HG02884 (cell line): ENCODE results near the gene PODXL.
A peak's percentile ranks its signal among the peaks of the same experiment; 100 is the strongest.
"Not testable (repeated sequence)": the region's sequence is repeated elsewhere in the genome, so short reads cannot be mapped to it uniquely, and the experiment has no call there.

Experiments
- ATAC-seq: cut with Tn5 transposase; IDR thresholded peaks from one replicate; pipeline ENCODE4 v1.9.1; 2021; ENCODE audit warnings: mild to moderate bottlenecking, moderate library complexity; ENCODE audit not compliant: unreplicated experiment

The PODXL gene

DNA sequence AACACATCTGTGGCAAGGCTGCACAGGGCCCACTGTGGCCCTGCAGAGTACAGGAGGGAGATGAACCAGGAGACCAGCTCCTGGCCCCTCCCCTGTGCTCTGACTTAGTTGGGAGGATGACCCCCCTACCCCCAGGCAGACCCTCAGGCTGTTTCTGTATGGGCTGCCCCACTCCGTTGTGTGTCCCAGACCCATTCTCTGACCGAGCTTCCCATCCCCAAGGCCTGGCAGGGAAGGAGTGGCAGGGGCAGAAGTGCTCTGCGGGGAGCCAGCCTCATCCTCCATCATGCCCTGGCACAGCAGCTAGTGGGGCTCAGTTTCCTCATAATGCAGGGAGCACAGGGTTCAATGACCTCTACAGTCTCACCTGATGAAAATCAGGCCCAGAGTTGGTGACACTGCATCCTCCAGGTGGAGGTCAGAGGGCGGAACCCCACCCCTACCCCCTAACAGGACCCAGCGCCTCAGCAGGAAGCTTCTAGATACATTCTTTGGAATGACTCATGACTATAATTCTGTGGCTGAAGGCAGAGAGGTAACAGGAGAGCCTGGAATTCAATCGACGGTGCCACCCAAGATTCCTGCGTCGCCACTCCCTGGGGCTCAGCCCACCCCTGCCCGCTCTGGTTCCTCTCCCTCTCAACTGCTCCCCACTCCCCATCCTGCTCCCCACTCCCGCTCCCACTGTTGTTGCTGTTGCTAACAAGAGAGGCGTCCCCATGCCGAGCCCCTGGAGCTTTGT, 18.2 kb downstream of the PODXL start:
- no peak for ATAC-seq

DNA sequence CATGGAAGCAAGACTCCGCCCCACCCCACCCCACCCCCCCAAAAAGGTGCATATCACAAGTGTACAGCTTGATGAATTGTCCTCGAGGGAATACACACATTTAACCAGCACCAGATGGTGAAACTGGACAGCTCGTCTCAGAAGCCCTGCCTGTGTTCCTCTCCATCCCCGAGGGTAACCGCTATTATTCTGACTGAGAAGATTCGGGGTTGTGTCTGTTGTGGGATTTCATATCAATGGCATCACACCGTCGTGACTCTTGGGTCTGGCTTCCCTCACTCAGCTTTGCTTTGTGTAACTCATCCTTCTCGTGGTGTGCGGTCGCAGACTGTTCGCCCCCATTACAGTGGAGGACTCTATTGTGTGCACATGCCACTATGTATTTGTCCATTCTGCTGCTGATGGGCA, 18.9 kb downstream of the PODXL start:
- no peak for ATAC-seq

DNA sequence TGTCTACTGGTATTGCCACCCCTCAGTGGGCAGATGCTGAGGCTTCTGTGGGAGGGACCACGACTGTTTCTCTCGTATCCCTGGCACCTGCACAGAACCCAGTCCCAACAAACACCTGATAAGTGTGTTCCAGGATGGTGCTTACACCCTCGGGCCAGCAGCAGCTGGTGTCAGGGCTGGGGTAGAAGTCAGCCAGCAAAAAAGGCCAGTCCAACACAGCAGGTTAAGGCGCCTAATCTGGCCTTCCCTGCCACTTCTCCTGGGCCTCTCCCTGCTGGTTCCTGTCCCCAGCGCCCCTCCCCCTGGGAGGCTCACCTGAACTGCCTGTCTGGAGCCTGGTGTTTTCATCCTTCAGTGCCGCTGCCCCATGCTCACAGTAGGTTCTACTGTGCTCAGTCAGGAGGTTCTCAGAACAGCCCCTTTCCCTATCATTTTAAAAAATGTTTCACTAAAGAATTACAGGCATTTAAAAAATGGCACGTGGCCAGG, 20.0 kb downstream of the PODXL start:
- no peak for ATAC-seq

DNA sequence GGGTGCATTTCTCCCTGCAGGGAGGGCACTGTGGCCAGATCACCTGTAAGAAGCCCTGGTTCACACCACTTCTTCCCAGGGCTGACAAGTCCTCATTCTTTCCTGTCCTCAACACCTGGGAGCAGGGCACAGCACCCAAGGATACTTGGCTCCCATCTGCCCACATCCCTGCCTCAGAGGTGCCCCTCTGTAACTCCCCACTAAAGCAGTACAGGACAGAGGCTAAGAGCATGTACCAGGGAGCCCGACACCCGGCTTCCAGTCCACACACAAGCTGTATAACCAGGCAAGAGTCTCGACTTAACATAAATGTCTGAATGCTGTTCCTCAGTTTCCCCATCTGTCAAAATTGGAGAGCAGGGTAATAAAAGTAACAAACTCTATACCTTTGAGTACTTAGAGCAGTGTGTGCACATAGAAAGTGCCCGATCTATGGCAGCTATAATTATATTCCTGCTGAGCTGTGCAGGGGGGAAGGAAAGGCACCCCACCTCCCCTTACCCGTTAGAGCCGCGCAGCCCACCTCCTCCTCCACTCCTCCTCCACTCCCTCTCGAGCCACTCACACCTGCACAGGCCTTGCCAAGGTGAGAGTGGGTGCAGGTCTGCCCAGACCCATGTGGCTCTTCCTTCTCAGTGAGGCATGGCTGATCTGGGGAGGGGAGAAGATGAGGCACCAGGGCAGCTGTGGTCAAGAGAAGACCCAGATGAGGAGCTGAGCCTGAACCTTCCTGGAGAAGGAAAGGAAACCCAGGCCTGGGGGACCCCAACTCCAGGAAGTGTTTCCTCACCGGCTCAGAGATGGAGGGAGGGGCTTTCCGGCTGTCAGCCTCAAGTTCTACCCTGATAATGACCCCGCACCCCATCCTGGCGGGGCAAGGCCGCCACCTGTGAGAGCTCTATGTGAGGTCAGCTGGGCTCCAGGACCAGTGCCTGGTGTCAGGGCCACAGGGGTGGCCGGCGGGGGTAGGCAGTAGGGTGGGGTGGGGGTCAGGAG, 22.6 kb downstream of the PODXL start:
- no peak for ATAC-seq

DNA sequence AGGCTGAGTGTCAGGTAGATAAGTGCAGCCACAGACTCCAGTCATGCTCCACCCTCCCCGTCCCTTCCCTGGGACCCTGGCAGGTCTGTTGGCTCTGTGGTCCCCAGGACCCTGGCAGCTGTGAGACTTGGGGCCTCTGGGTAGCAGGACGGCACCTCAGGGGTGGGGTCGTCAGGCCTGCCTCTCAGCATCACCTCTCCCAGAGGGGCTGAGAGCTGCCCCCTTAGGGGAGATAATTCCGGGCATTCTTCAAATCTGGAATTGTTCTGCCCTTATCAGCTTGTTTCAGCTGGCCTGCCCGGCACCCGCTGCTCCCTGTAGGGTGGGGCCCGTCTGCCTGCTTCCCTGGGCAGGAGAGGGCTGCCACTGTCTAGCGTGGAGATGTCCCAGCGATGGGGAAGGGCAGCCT, 23.3 kb downstream of the PODXL start:
- no peak for ATAC-seq

DNA sequence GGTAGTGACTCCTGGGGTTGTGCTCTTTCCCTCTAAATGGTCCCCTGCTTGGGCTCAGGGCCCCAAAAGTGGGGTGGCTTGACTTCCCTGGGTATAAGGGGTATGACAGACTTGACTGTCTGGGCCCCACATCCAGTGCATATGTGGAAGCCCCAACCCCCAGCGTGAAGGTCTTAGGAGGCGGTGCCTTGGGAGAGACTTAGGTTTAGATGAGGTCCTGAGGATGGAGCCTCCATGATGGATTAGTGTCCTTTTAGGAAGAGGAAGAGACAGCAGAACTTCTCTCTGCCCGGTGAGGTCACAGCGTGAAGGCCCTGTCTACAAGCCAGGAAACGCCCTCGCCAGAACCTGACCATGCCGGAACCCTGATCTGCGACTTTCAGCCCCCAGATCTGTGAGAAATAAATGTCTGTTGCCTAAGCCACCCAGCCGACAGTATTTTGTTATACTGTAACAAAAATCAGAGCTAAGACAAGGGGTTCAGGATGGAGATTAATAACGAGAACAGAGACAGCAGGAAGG, 23.8 kb downstream of the PODXL start:
- ATAC-seq, result no peak

DNA sequence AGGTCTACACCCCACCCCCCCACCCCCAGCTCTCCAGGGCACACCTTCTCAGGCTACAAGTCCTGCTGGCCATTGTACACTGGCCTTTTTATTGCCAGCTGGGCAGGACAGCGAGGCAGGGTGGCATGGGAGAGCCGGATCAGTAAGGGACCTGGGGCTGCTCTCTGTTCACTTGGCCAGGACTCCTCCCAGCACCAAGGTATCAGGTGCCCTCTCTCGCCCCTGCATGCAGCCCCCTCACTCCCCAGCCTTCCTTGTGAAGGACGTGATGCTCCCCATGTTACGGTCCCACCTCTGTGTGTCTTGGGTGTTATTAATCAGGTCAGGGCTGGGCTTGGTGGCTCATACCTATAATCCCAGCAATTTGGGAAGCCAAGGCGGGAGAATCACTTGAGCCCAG, 26.3 kb downstream of the PODXL start:
- ATAC-seq, result no peak

DNA sequence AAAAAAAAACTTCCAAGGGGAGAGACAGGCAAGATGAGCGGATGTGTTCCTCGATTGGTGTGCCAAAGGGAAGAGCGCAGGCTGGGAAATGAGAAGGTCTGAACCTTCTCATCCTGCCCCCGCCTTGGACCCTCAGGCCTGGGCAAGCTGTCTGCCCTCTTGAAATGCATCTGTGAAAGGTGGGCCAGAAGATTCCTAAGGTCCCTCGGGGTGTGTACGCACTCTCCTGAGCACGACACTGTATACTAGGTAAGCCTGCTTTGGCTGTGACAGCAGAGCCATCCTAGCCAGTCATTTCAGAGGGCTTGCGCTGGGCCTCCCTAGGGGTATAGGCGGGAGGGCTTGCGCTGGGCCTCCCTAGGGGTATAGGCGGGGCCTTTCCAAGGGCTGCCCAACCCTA, 26.8 kb downstream of the PODXL start:
- no peak for ATAC-seq

DNA sequence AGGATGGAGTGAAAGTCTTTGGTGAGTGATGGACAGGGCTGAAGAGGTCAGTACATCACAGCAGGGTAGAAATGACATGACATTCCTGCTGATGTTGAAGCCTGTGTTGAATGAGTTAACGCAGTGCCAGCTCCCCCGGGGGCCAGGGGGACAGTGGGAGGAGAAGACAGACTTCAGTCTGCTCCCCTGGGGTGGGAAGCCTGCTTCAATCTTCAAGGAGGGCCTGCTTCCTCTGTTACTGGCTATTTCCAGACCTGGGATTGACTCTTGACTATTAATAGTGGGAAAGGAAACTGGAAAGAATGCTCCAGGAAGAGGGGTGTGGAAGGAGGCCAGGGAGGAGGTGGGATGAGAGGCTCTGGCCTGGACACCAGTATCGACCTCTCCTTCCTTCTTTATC, 27.2 kb downstream of the PODXL start:
- no peak for ATAC-seq

DNA sequence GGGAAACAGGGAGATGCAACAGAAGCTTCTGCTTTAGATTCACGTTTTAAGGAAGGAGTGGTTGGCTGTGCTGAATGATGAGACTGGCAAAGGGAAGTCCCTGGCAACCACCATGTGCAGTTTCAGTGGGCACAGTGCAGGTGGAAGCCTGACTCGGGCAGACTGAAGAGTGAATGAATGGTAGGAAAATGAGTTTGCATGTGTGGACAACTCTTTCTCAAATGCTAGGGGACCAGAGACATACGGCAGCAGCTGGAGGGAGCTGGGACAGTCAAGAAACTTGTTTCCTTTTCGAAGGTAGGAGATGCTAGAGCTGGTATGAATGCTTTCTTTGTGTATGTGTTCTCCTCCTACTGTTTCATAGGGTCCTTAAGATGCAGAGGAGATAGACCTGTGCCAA, 29.0 kb downstream of the PODXL start:
- no peak for ATAC-seq

DNA sequence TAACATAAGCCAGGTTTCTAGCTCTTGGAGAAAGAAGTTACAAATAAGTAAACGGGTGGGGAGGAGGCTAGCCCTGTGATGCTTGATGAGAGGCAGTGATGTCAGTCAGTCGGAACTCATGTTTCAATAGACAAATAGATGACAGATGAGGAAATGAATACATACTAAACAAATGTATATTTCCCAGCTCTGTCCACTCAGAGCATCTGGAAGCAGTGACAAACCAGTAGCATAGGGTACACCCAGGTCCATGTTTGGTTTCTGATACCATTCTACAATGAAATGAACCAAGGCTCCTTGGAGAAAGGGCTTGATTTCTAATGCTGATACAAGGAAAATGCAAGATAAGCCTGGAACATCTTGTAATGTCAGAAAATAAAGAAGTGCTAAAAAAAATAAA, 30.6 kb downstream of the PODXL start:
- no peak for ATAC-seq

DNA sequence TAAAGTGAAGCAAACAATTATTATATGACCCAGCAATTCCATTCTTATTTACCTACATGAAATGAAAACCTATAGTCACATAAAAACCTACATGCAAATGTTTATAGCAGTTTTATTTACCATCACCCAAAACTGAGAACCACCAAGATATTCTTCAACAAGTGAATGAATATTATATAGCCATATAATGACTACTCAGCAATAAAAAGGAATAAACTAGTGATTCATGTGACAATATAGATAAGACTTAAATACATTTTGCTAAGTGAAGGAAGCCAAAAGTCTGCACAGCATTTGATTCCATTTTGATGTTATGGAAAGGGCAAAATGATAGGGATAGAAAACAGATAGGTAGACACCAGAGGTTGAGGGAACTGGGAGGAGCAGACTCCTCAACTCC, 31.7 kb downstream of the PODXL start:
- ATAC-seq, result no peak

DNA sequence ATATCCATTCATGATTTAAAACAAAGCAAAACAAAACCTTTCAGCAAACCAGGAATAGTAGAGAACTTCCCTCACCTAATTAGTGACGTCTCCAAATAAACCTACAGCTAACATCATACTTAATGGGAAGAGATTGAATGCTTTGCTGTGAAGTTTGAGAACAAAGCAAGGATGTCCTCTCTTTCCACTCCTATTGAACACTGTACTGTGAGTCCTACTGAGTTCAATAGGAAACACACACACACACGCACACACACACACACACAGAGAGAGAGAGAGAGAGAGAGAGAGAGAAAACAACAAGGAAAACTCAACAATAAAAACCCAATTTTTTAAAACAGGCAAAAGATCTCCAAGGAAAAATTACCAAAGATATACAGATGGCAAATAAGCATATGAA, 32.3 kb downstream of the PODXL start:
- ATAC-seq, result no peak

DNA sequence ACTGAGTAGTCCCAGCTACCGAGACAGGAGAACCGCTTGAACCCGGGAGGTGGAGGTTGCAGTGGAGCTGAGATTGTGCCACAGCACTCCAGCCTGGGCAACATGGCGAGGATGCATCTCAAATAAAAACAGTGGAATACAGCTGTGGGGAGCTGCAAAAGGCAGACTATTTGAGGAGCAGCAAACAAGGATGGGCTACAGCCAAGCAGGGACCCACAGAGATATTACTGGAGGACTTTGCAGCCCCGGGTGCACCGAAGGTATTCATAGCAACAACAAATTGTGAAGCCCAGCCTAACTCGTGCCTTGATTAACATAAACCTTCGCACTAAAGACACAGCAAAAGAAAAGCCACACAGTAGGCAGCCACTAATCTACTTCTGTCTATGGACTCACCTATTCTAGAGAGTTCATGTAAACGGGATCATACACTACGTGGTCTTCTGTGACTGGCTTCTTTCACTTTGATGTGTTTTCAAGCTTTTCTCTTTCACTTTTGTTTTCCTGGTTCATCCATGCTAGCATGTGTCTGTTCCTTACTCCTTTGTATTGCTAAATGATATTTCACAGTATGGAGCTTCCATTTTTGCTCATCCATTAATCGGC, 34.0 kb downstream of the PODXL start:
- peak; percentile 45 for ATAC-seq

DNA sequence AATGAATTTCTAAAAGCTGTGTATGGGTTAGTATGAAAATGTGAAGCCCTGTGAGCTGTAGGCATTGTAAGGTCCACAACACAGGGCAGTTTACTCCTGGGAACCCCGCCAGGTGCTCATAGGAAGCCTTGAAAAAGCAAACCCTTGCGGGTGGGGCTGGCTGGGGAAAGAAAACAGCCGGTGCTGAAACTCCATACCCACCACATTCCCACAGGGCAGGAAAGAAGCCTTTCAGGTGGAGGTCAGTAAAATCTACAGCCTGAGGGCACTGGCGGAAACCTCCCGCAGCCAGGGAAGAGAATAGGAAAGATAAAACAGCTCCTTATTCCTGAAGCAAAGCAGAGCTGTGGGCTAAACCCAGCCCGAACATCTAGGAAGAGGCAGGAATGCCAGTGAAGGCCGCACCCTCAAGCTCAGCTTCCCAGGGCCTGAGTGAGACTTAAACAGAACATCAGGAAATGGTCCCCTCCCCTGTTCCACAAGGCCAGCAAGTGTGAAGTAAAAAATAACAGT, 34.7 kb downstream of the PODXL start:
- no peak for ATAC-seq

DNA sequence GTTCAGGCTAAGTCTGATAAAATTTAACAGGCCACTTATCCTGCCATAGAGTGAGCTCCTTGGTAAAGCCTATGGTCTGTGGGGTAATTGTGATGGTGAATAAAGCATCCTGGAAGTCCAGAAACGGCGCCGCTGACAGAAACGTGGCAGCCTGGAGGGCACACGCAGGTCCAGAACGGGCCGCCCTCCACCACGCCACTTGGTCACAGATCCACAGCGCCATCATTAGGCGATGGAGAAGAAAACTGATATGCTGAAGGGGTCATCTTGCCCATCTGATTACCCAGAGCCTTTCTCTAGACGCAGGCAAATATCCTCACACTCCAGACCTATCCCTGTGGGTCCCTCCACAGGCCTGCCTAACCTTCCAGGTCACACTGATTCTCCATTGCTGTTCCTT, 37.8 kb downstream of the PODXL start:
- no peak for ATAC-seq

DNA sequence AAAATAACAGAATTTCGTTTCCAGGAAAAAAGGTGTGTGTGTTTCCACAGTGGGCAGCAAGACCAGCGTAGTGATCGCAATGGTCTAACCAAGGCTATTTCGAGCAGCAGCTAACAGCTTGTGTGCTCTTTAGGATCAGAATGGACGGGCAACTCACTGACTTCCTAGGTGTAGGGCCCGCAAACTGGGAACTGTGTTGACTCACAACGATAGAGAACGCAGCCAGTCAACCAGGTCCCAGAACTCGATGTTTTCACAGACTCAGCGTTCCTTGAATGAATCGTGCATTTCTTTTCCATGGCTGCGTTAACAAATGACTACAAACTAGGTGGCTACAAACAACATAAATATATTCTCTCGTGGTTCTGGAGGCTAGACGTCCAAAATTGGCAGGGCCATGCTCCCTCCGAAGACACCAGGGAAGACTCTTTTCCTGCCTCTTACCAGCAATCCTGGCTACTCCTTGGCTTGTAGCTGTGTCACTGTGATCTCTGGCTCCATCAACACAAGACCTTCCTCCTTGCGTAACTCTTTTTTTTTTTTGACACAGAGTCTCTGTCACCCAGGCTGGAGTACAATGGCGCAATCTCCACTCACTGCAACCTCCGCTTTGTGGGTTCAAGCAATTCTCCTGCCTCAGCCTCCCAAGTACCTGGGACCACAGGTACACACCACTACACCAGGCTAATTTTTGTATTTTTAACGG, 39.1 kb downstream of the PODXL start:
- ATAC-seq, result no peak

DNA sequence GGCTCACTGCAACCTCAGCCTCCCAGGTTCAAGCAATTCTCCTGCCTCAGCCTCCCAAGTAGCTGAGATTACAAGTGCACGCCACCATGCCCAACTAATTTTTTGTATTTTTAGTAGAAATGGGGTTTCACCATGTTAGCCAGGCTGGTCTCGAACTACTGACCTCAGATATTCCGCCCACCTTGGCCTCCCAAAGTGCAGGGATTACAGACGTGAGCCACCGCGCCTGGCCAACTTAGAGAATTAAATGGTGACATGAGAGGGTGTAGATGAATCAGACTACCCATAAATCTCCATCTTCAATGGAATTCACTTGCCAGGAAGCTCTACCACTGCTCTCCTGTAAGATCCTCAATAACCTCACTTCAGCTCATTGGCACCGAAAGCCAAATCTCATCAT, 41.0 kb downstream of the PODXL start:
- ATAC-seq, result not testable (repeated sequence)

DNA sequence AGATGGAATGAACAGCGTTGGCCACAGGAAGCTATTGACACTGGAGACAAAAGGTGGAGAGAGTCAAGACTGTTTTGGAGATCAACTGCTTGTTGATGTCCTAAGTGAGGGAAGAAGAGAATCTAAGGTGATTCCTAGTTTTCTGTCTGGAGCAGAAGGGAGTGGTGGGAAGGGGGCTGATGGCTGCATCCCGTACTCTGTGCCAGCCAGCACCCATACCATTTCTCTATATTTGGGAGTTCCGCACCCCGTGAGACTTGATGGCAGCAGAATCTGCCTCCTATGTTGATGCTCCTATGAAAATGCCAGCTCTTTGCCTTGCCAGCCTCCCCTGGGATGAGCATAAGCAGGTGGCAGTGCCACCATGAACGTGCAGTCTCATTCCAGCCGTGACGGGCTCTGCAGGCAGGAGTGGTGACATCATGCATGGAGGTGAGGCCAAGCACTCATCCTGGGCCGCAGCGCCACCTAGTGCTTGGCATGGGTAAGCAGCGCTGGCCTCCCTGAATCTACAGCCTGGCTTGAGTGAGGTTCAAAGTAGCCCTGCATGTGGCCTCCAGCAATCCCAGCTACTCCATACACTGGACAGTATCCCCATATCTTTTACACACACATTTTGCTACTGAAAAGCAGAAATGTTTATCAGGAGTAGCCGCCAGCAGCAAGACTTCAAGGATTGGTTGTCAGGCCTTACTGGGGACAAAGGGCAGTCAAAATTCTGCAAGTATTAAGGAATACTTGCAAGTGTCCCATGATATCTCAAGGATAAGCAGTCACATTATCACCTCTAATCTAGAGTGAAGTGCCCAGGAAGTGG, 43.0 kb downstream of the PODXL start:
- ATAC-seq, result peak; percentile 94
